Heart left ventricle (tissue), 16 donors: ENCODE data around the gene KCNH8. TPM values are rescaled to one million over a fixed set of nuclear protein-coding genes. Genes with fewer than 3 reads are reported as not detected.

Experiments used
- ATAC-seq, 4 donors: fragments of 200-7000 bp; cut with Tn5 transposase; one replicate each; pipeline ENCODE4 v1.9.1; 2020 to 2022; ENCODE audit warnings: moderate library complexity in 4 of 4, mild to moderate bottlenecking in 3 of 4, moderate number of reproducible peaks in 1 of 4
- DNase-seq, 5 donors: peaks; one replicate each; pipeline ENCODE4 v3.0.0-alpha.2; 2020
- H3K27ac ChIP-seq, 12 donors: fragments of 200-600 bp; sonication (generic) in 4 of 12; one replicate each; pipeline versions ENCODE4 v1.5.0 to v1.8.0; 2016 to 2022; ENCODE audit warnings: mild to moderate bottlenecking in 2 of 12
- H3K27me3 ChIP-seq, 9 donors: fragments of 200-600 bp; sonication (generic) in 2 of 9; one replicate each; pipeline versions ENCODE4 v1.5.1 to v1.8.0; 2016 to 2022; ENCODE audit warnings: mild to moderate bottlenecking in 3 of 9
- H3K36me3 ChIP-seq, 9 donors: fragments of 200-600 bp; sonication (generic) in 2 of 9; one replicate each; pipeline versions ENCODE4 v1.5.0 to v1.8.0; 2018 to 2022; ENCODE audit warnings: mild to moderate bottlenecking in 2 of 9
- H3K4me1 ChIP-seq, 12 donors: fragments of 200-600 bp; sonication (generic) in 4 of 12; one replicate each; pipeline versions ENCODE4 v1.5.0 to v1.8.0; 2016 to 2022; ENCODE audit warnings: mild to moderate bottlenecking in 3 of 12
- H3K4me3 ChIP-seq, 12 donors: fragments of 200-600 bp; sonication (generic) in 4 of 12; one replicate each; pipeline versions ENCODE4 v1.5.0 to v1.8.0; 2017 to 2022; ENCODE audit warnings: mild to moderate bottlenecking in 9 of 12, moderate library complexity in 4 of 12
- H3K9me3 ChIP-seq, 12 donors: fragments of 200-600 bp; sonication (generic) in 4 of 12; one replicate each; pipeline versions ENCODE4 v1.5.0 to v1.8.0; 2016 to 2022; ENCODE audit warnings: mild to moderate bottlenecking in 1 of 12
- POLR2A ChIP-seq, 2 donors: fragments of 450-650 bp; IDR thresholded peaks; one replicate each; pipeline ENCODE4 v1.6.1; 2017; ENCODE audit warnings: antibody characterized with exemption in 2 of 2, mild to moderate bottlenecking in 2 of 2, moderate library complexity in 2 of 2
- WGBS, 4 donors: extraction: QIAGEN DNeasy Blood & Tissue Kit in 2 of 4; methylation state at CpG; one replicate each; pipeline versions ENCODE4 v1.1.5 to v1.1.7; 2013 to 2018; 5-methylcytosine and 5-hydroxymethylcytosine counted together
- intact Hi-C, 10 donors: fragments of 100-400 bp; cut with DNase I; formaldehyde crosslinking; loops; one replicate each; pipeline versions ENCODE4 v1.11.1 to v1.14.2; 2022
- polyA plus RNA-seq, 2 donors: library from polyadenylated mRNA; stranded (reverse); fragments of 200-250 nt; gene quantifications; one replicate each; pipeline ENCODE4 v1.2.3, GENCODE V29; 2013
- total RNA-seq, 9 donors: library from RNA; depleted of rRNA in 2 of 9; stranded (reverse); fragments of >200 nt in 2 of 9; fragmentation: NEBNext Ultra II Directional in 3 of 9; extraction: Animal tissue kit (Norgen Biotek cat#: 25700) in 3 of 9; gene quantifications; one replicate each; pipeline versions ENCODE4 v1.1.0 to v1.2.4, GENCODE V29; 2016 to 2023
- TF ChIP-seq, protein P1 (sequence below), 12 donors: fragments of 200-600 bp; sonication (generic) in 4 of 12; IDR thresholded peaks; one replicate each; pipeline versions ENCODE4 v1.5.0 to v1.8.0; 2018 to 2022; ENCODE audit warnings: antibody characterized with exemption in 12 of 12, mild to moderate bottlenecking in 5 of 12
- donor health status: ischemic (EF 13 %, LVEDD 7.1; RV severe dilation, severe dysfunction).
- donor health status: healthy with polysubstance abuse.
- donor health status: DM: no; HTN: yes; CAD: no.
- donor health status: DM: no; HTN: no; CAD: no.
- donor health status: ischemic (EF 25% LVEDD 6.9; RV normal size, moderate dysfunction).
- donor health status: ischemic (EF 25% LVEDD 5.7; RV mildly dilated, moderate dysfunction).
- donor health status: healthy.
- donor health status: DM: yes; HTN: yes; CAD: no.
- donor health status: ischemic (EF 35%, LVEDD 5.7; RV mildly dilated, moderate dysfunction).
- donor health status: nonischemic (EF 11% LVEDD 7.7; RV severe dilation, severe dysfunction).
- donor health status: DM: yes; HTN: yes; CAD: no.
- donor health status: PGD.
- donor health status: ischemic (EF 29% LVEDD 5.4; RV normal size, mild dysfunction).
- donor health status: nonischemic (EF 23%, LVEDD 6.1; RV moderate dilation, normal function).

KCNH8 gene
- total and polyA plus RNA-seq, 11 donors: 0.04 to 0.20 (median 0.07) TPM; not detected in 7

DNA sequence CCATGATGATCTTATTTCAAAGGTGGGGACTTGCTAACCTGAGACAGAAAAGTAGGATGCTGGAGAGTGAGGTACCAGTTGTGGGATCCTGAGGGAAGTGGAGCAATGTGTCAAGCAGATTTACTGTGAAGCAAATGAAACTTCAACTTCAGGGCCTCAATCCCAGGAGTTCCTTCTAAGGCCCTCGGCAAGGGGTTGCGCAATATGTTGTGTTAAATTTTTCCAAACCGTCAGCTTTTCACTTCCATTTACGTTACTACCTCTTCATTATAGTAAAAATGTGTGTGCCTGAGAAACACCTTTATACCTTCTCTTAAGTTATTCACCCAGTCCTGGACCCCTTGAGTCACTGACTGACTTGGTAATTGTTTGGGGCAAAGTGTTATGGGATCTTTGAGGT lies 42.5 kb upstream of the KCNH8 start:
- DNase-seq (no peak), ATAC-seq (no peak)
- Histone ChIP-seq H3K9me3 (no peaks in the 10 kb centered on the region), H3K4me1 (no peaks in the 10 kb centered on the region), H3K4me3 (no peak overlapping the region), H3K27me3 (no peaks in the 10 kb centered on the region), H3K36me3 (no peaks in the 10 kb centered on the region), H3K27ac (no peak overlapping the region)
- WGBS, 4 donors: 69 to 88% (median 84%) methylated on average over 4 of the region's 4 CpGs
- intact Hi-C loops: no loop called here
- TF ChIP-seq, protein P1, sequence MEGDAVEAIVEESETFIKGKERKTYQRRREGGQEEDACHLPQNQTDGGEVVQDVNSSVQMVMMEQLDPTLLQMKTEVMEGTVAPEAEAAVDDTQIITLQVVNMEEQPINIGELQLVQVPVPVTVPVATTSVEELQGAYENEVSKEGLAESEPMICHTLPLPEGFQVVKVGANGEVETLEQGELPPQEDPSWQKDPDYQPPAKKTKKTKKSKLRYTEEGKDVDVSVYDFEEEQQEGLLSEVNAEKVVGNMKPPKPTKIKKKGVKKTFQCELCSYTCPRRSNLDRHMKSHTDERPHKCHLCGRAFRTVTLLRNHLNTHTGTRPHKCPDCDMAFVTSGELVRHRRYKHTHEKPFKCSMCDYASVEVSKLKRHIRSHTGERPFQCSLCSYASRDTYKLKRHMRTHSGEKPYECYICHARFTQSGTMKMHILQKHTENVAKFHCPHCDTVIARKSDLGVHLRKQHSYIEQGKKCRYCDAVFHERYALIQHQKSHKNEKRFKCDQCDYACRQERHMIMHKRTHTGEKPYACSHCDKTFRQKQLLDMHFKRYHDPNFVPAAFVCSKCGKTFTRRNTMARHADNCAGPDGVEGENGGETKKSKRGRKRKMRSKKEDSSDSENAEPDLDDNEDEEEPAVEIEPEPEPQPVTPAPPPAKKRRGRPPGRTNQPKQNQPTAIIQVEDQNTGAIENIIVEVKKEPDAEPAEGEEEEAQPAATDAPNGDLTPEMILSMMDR (IDR thresholded peaks at IDR 0.05): no peak
- no peak for TF ChIP-seq POLR2A (IDR thresholded peaks at IDR 0.05)

GRCh38 chr3:19106307-19106706 lies 42.0 kb upstream of the KCNH8 start:
- no peak overlapping the region for H3K27ac ChIP-seq
- intact Hi-C loops: no loop called here
- no peaks in the 10 kb centered on the region for H3K9me3 ChIP-seq
- no peaks in the 10 kb centered on the region for H3K36me3 ChIP-seq
- no peaks in the 10 kb centered on the region for H3K4me1 ChIP-seq
- DNase-seq: peak in 1 of 5 donors; percentile 19
- no peaks in the 10 kb centered on the region for H3K27me3 ChIP-seq
- no peak for TF ChIP-seq POLR2A (IDR thresholded peaks at IDR 0.05)
- TF ChIP-seq, protein P1 (IDR thresholded peaks at IDR 0.05): no peak
- no peak for ATAC-seq
- WGBS, 4 donors: 77 to 89% (median 88%) methylated on average over 1 of the region's 1 CpG
- no peak overlapping the region for H3K4me3 ChIP-seq

DNA sequence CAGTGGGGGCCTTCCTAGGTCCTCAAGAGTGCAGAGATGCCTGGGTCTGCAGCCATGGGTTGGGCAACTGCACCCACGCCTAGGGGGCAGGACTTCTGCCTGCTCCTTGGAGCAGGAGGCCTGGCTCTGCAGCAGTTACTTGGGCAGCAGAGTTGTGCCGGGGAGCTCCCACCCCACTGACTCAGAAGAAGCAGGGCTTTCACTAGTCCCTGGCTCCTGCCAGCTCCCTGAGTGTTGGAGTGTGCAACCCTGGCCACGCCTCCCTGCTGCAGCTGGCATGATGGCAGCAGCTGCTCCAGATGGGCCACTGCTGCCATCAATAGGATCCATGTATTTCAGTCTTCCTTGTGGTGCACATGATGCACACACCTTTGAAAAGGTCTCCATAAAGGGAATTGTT lies 40.6 kb upstream of the KCNH8 start:
- intact Hi-C loops: no loop called here
- no peaks in the 10 kb centered on the region for H3K27me3 ChIP-seq
- WGBS, 4 donors: 29 to 73% (median 55%) methylated on average over 1 to 3 of the region's 3 CpGs
- no peak for ATAC-seq
- no peaks in the 10 kb centered on the region for H3K36me3 ChIP-seq
- H3K27ac ChIP-seq: no peak overlapping the region
- no peaks in the 10 kb centered on the region for H3K4me1 ChIP-seq
- H3K9me3 ChIP-seq: no peaks in the 10 kb centered on the region
- no peak overlapping the region for H3K4me3 ChIP-seq
- DNase-seq: no peak
- TF ChIP-seq, protein P1 (IDR thresholded peaks at IDR 0.05): no peak
- no peak for TF ChIP-seq POLR2A (IDR thresholded peaks at IDR 0.05)

GRCh38 chr3:19110335-19110895 lies 37.9 kb upstream of the KCNH8 start:
- 81 to 89% (median 85%) methylated on average over 1 of the region's 1 CpG for WGBS, 4 donors
- Histone ChIP-seq H3K9me3 (no peaks in the 10 kb centered on the region), H3K4me1 (no peaks in the 10 kb centered on the region), H3K27me3 (no peaks in the 10 kb centered on the region), H3K27ac (no peak overlapping the region), H3K36me3 (no peaks in the 10 kb centered on the region), H3K4me3 (no peak overlapping the region)
- TF ChIP-seq, protein P1 (IDR thresholded peaks at IDR 0.05): no peak
- no peak for TF ChIP-seq POLR2A (IDR thresholded peaks at IDR 0.05)
- no peak for ATAC-seq
- no peak for DNase-seq
- intact Hi-C loops: no loop called here
